Stimulated activated effector memory CD8-positive, alpha-beta T cell treated with anti-CD3 and anti-CD28 coated beads, Interleukin-12 subunit alpha, Interleukin-12 subunit beta, amount 100 ng/mL, for 72 hours (primary cell): ENCODE results near the gene SPRR2F.
A peak's percentile ranks its signal among the peaks of the same experiment; 100 is the strongest.
"Not testable (repeated sequence)": the region's sequence is repeated elsewhere in the genome, so short reads cannot be mapped to it uniquely, and the experiment has no call there.

Experiments used
- ATAC-seq: fragments of 150-1000 bp; cut with Tn5 transposase; 2 replicates; pipeline ENCODE4 v1.10.0; 2021
- DNase-seq, 2 donors: peaks; one replicate each; pipeline ENCODE4 v3.0.0; 2021 to 2022; ENCODE audit warnings: low spot score in 2 of 2
- H3K27ac Mint-ChIP-seq: one replicate; pipeline ENCODE4 v1.8.0; 2022; ENCODE audit warnings: mild to moderate bottlenecking, mixed read lengths
- H3K36me3 Mint-ChIP-seq: one replicate; pipeline ENCODE4 v1.8.0; 2022; ENCODE audit warnings: mild to moderate bottlenecking, mixed read lengths
- H3K4me1 Mint-ChIP-seq: one replicate; pipeline ENCODE4 v1.8.0; 2022; ENCODE audit warnings: mixed read lengths
- H3K4me3 Mint-ChIP-seq: one replicate; pipeline ENCODE4 v1.8.0; 2022; ENCODE audit warnings: mild to moderate bottlenecking, mixed read lengths
- H3K9me3 Mint-ChIP-seq: one replicate; pipeline ENCODE4 v1.8.0; 2022; ENCODE audit warnings: mixed read lengths

Gene SPRR2F

GRCh38 chr1:153113416-153113815 is at the start of gene SPRR2F:
TSS of gene SPRR2F (minus strand) at chr1:153113516. CDS start at chr1:153112733, 783 bp downstream.
- ATAC-seq (no peak), DNase-seq (no peak)
- Mint-ChIP-seq H3K36me3 (no peaks in the 10 kb centered on the region), H3K27ac (no peak within 1 kb of the TSS), H3K9me3 (no peaks in the 10 kb centered on the region), H3K4me3 (no peak within 1 kb of the TSS), H3K4me1 (no peaks in the 10 kb centered on the region)

- Mint-ChIP-seq H3K36me3 (no peaks in the 10 kb centered on the region), H3K9me3 (peaks cover 5% of the 10 kb centered on the region), H3K4me1 (no peaks in the 10 kb centered on the region), H3K4me3 (no peak overlapping the region), H3K27ac (no peak overlapping the region)
- DNase-seq = no peak
- ATAC-seq = no peak
Measured at GRCh38 chr1:153155541-153155940, 42.2 kb upstream of the SPRR2F start.

- H3K36me3 Mint-ChIP-seq = no peaks in the 10 kb centered on the region
- H3K9me3 Mint-ChIP-seq = no peaks in the 10 kb centered on the region
- DNase-seq (no peak), ATAC-seq (no peak)
- no peaks in the 10 kb centered on the region for H3K4me1 Mint-ChIP-seq
- no peak overlapping the region for H3K4me3 Mint-ChIP-seq
- no peak overlapping the region for H3K27ac Mint-ChIP-seq
Measured at GRCh38 chr1:153152481-153152880, 39.2 kb upstream of the SPRR2F start.

GRCh38 chr1:153150846-153151245 is 37.5 kb upstream of the SPRR2F start, which contains the start of gene SPRR2G:
TSS of gene SPRR2G (minus strand) at chr1:153150890. CDS start at chr1:153150110, 780 bp downstream.
- ATAC-seq (no peak), DNase-seq (no peak)
- H3K36me3 Mint-ChIP-seq = no peaks in the 10 kb centered on the region
- H3K4me3 Mint-ChIP-seq = no peak within 1 kb of the TSS
- H3K4me1 Mint-ChIP-seq = no peaks in the 10 kb centered on the region
- no peak within 1 kb of the TSS for H3K27ac Mint-ChIP-seq
- no peaks in the 10 kb centered on the region for H3K9me3 Mint-ChIP-seq

DNA sequence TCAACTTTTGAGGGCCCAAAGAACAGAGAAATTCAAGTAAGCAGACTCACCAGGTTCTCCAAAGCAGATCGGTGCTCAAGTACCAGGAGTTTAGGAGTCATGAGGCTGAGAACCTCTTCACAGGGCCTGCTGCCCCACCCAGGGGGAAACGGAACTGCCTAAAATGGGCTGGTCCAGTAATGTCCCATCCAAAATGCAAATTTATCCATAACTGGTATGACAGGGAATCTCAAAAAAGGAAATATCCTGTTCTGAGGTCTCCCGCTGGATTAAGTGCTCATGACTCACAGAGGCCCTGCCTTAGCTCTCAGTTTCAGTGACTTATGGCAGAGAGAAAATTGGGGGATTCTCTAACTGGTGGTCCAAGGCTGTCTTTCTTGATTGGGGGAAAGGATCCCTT is 28.1 kb upstream of the SPRR2F start:
- no peak for ATAC-seq
- Mint-ChIP-seq H3K27ac (no peak overlapping the region), H3K4me3 (no peak overlapping the region), H3K36me3 (no peaks in the 10 kb centered on the region), H3K4me1 (no peaks in the 10 kb centered on the region), H3K9me3 (no peaks in the 10 kb centered on the region)
- no peak for DNase-seq

GRCh38 chr1:153140484-153140883 is 27.2 kb upstream of the SPRR2F start:
- DNase-seq (no peak), ATAC-seq (no peak)
- no peaks in the 10 kb centered on the region for H3K36me3 Mint-ChIP-seq
- H3K4me3 Mint-ChIP-seq = no peak overlapping the region
- no peak overlapping the region for H3K27ac Mint-ChIP-seq
- no peaks in the 10 kb centered on the region for H3K4me1 Mint-ChIP-seq
- H3K9me3 Mint-ChIP-seq = no peaks in the 10 kb centered on the region

GRCh38 chr1:153133743-153134142 is 20.4 kb upstream of the SPRR2F start:
- Mint-ChIP-seq H3K4me1 (no peaks in the 10 kb centered on the region), H3K27ac (no peak overlapping the region), H3K36me3 (no peaks in the 10 kb centered on the region), H3K9me3 (no peaks in the 10 kb centered on the region), H3K4me3 (no peak overlapping the region)
- ATAC-seq (no peak), DNase-seq (no peak)

DNA sequence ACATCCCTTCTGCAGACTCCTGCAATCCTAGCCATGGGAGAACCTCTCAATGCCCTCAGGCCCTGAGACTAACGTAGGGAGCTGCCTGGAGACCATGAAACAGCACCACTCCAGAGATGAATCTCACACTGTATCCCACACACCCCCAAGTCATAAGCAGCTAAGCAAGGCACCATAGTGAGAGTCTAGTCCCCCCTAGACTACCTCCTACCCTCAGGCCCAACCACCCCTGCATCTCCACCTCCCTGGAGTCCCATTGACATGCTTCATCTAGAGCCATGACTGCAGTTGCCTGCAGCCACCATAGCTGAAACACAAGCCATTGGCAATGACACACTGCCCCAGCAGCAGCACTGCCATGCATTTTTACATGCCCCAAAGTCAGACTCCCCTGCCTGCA is 20.0 kb upstream of the SPRR2F start:
- Mint-ChIP-seq H3K9me3 (no peaks in the 10 kb centered on the region), H3K27ac (no peak overlapping the region), H3K4me1 (no peaks in the 10 kb centered on the region), H3K4me3 (no peak overlapping the region), H3K36me3 (no peaks in the 10 kb centered on the region)
- DNase-seq = no peak
- ATAC-seq = peak; percentile 24

- H3K27ac Mint-ChIP-seq, H3K4me3 Mint-ChIP-seq, H3K4me1 Mint-ChIP-seq: not testable (repeated sequence)
Measured at GRCh38 chr1:153128688-153129087, 15.4 kb upstream of the SPRR2F start.

GRCh38 chr1:153127296-153127695 is 14.0 kb upstream of the SPRR2F start:
- H3K4me1 Mint-ChIP-seq = no peaks in the 10 kb centered on the region
- ATAC-seq (no peak), DNase-seq (no peak)
- no peak overlapping the region for H3K4me3 Mint-ChIP-seq
- H3K36me3 Mint-ChIP-seq = no peaks in the 10 kb centered on the region
- H3K9me3 Mint-ChIP-seq = peaks cover 11% of the 10 kb centered on the region
- no peak overlapping the region for H3K27ac Mint-ChIP-seq

More at GRCh38 chr1:153128688-153129087, 15.4 kb upstream of the SPRR2F start:
- ATAC-seq, DNase-seq, H3K36me3 Mint-ChIP-seq: not testable (repeated sequence)
- H3K9me3 Mint-ChIP-seq = peaks cover 11% of the 10 kb centered on the region

- Mint-ChIP-seq H3K27ac (no peak overlapping the region), H3K4me3 (no peak overlapping the region), H3K36me3 (no peaks in the 10 kb centered on the region), H3K9me3 (peaks cover 11% of the 10 kb centered on the region), H3K4me1 (no peaks in the 10 kb centered on the region)
- DNase-seq (no peak), ATAC-seq (no peak)
Measured at GRCh38 chr1:153125536-153125935, 12.2 kb upstream of the SPRR2F start.

GRCh38 chr1:153123793-153124192 is 10.5 kb upstream of the SPRR2F start:
- H3K4me3 Mint-ChIP-seq, H3K4me1 Mint-ChIP-seq, DNase-seq, H3K36me3 Mint-ChIP-seq, ATAC-seq, H3K27ac Mint-ChIP-seq: not testable (repeated sequence)
- H3K9me3 Mint-ChIP-seq = peaks cover 11% of the 10 kb centered on the region

DNA sequence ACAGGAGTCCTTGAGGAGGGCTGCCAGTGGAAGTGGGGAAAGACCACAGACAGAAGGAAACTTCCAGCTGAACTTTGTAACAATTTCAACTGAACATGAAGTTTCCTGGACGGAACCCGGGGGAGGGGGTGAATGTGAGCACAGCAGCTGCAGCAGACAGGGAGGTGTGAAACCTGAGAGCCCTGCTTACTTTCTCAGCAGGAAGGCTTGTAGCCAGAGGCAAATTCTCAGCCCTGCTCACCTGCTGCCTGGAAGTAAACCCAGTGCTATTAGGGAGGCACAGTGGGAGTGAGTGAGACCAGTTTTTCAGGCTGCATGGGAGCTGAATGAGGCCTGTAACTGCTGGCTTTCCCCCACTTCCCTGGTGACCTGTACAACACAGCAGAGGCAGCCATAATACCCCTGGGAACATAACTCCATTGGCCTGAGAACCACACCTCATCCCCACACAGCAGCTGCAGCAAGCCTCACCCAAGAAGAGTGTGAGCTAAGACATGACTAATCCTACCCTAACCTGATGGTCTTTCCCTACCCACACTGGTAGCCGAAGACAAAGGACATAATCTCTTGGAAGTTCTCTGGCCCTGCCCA is 9.6 kb upstream of the SPRR2F start:
- Mint-ChIP-seq H3K4me3 (no peak overlapping the region), H3K36me3 (no peaks in the 10 kb centered on the region), H3K9me3 (peaks cover 11% of the 10 kb centered on the region), H3K4me1 (no peaks in the 10 kb centered on the region), H3K27ac (no peak overlapping the region)
- DNase-seq (no peak), ATAC-seq (no peak)

DNA sequence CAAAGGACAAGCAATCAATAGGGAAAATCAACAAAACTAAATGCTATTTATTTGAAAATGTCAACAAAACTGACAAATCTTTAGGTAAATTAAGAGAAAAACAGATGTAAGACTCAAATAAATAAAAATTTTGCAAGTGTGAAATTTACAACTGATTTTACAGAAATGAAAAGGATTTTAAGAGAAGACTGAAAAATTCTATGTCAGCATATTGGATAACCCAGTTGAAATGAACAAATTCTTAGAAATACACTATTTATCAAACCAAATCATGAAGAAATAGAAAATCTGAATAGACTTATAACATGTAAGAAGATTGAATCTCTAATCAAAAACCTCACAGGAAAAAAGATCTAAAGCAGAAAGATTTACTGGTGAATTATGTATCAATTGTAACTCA is 7.6 kb upstream of the SPRR2F start:
- DNase-seq (no peak), ATAC-seq (no peak)
- Mint-ChIP-seq H3K27ac (no peak overlapping the region), H3K4me3 (no peak overlapping the region), H3K9me3 (peaks cover 11% of the 10 kb centered on the region), H3K4me1 (no peaks in the 10 kb centered on the region), H3K36me3 (no peaks in the 10 kb centered on the region)

DNA sequence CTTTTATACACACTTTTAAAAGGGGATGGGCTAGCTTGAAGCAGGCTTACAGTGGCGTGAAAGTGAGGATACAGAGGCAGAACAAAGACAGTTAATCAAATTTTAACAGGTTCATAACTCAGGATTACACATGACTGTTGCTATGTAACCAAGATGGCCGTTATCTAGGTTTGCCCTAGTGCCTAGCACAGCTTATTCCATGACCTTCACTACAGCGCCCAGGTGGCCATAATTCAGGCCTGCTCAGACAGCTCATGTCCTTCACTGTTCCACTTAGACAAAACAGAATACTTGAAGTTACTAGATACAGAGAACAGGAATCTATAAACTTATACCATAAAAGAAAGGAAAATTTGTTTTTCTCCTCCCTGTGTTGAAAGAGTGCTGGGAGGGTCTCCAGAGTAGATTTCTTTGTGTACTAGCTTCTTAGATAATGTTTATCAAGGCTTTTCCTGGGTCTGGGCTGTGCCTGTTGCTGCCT is 6.2 kb upstream of the SPRR2F start:
- Mint-ChIP-seq H3K36me3 (no peaks in the 10 kb centered on the region), H3K27ac (no peak overlapping the region), H3K4me1 (no peaks in the 10 kb centered on the region), H3K9me3 (peaks cover 2% of the 10 kb centered on the region), H3K4me3 (no peak overlapping the region)
- no peak for DNase-seq
- ATAC-seq = no peak

GRCh38 chr1:153115264-153115663 is 1.9 kb upstream of the SPRR2F start:
- DNase-seq, H3K36me3 Mint-ChIP-seq, H3K4me3 Mint-ChIP-seq, H3K27ac Mint-ChIP-seq, ATAC-seq, H3K9me3 Mint-ChIP-seq, H3K4me1 Mint-ChIP-seq: not testable (repeated sequence)
